OCI-LY7 (cell line): ENCODE data around the gene TBX15. TPM values are rescaled to one million over a fixed set of nuclear protein-coding genes. Genes with fewer than 3 reads are reported as not detected.

ENCODE experiments used
- BruUV-seq: library from RNA; stranded (reverse); fragments of 400-500 nt; replicated peaks from 2 replicates; lab custom pipeline; 2021; lab: Mats Ljungman, UMichigan
- CTCF ChIA-PET: fragments of 300-600 bp; sonication (Branson Sonifier 250); formaldehyde crosslinking; loops from one replicate; lab custom pipeline; 2022; ENCODE audit warnings: antibody characterized with exemption; ENCODE audit not compliant: unreplicated experiment; lab: Charles Lee
- POLR2A ChIA-PET: fragments of 300-600 bp; sonication (Branson Sonifier 250); formaldehyde crosslinking; loops from one replicate; lab custom pipeline; 2022; ENCODE audit warnings: antibody characterized with exemption; lab: Charles Lee
- DNase-seq: peaks from one replicate; pipeline ENCODE4 v3.0.0-alpha.2; 2015; ENCODE audit warnings: low spot score
- H2AFZ ChIP-seq: fragments of 200-600 bp; sonication (generic), shearing (Covaris generic); 2 replicates; pipeline ENCODE4 v1.6.1; 2014; ENCODE audit warnings: mild to moderate bottlenecking, antibody characterized with exemption, low read length, moderate library complexity
- H3K27ac ChIP-seq: fragments of 200-600 bp; sonication (generic); 2 replicates; pipeline ENCODE4 v1.5.1; 2014; ENCODE audit warnings: mixed run types, low read depth, mild to moderate bottlenecking, moderate library complexity, low read length, inconsistent platforms; ENCODE audit not compliant: poor library complexity, severe bottlenecking
- H3K36me3 ChIP-seq: fragments of 200-600 bp; sonication (generic); 2 replicates; pipeline ENCODE4 v1.6.1; 2014; ENCODE audit warnings: mild to moderate bottlenecking, antibody characterized with exemption, low read length, moderate library complexity, mixed read lengths; ENCODE audit not compliant: insufficient read depth
- H3K4me1 ChIP-seq: fragments of 200-600 bp; sonication (generic); 2 replicates; pipeline ENCODE4 v1.5.1; 2014; ENCODE audit warnings: mild to moderate bottlenecking, low read length; ENCODE audit not compliant: insufficient read depth, poor library complexity, severe bottlenecking
- H3K4me2 ChIP-seq: fragments of 200-600 bp; sonication (generic); 2 replicates; pipeline ENCODE4 v1.6.1; 2014; ENCODE audit warnings: mild to moderate bottlenecking, low read length
- H3K4me3 ChIP-seq: fragments of 200-600 bp; sonication (generic); 2 replicates; pipeline ENCODE4 v1.5.1; 2014; ENCODE audit warnings: mild to moderate bottlenecking, low read depth, low read length; ENCODE audit not compliant: poor library complexity, severe bottlenecking
- H3K79me2 ChIP-seq: fragments of 200-600 bp; sonication (generic); 2 replicates; pipeline ENCODE4 v1.6.1; 2016; ENCODE audit warnings: low read depth, mild to moderate bottlenecking, low read length, moderate library complexity, mixed read lengths; ENCODE audit not compliant: insufficient read depth
- H3K9me2 ChIP-seq: fragments of 200-600 bp; sonication (generic); 2 replicates; pipeline ENCODE4 v1.6.1; 2016; ENCODE audit warnings: mild to moderate bottlenecking, low read length, mixed read lengths; ENCODE audit not compliant: insufficient read depth
- H3K9me3 ChIP-seq: fragments of 200-600 bp; sonication (generic); 2 replicates; pipeline ENCODE4 v1.6.1; 2014; ENCODE audit warnings: mild to moderate bottlenecking, mixed run types, low read length, mixed read lengths
- H4K20me1 ChIP-seq: fragments of 200-600 bp; sonication (generic); 2 replicates; pipeline ENCODE4 v1.6.1; 2014; ENCODE audit warnings: mild to moderate bottlenecking, antibody characterized with exemption, low read length, moderate library complexity, mixed read lengths; ENCODE audit not compliant: insufficient read depth
- EZH2phosphoT487 ChIP-seq: fragments of 200-600 bp; sonication (generic); IDR thresholded peaks from 2 replicates; pipeline ENCODE4 v1.6.1; 2018; ENCODE audit warnings: low read depth, borderline replicate concordance, mild to moderate bottlenecking, mixed run types, antibody characterized with exemption, low read length, moderate library complexity, mixed read lengths
- intact Hi-C: fragments of 100-400 bp; cut with micrococcal nuclease; formaldehyde crosslinking; loops from one replicate; pipeline ENCODE4 v1.10.0; 2022; ENCODE audit not compliant: unreplicated experiment
- total RNA-seq, 2 experiments: library from RNA; depleted of rRNA in 1 of 2; stranded (reverse); fragments of >200 nt in 1 of 2; shearing (Covaris generic) in 1 of 2; gene quantifications; 2 replicates each; pipeline ENCODE4 v1.2.3, GENCODE V29; 2014 to 2022
- TF ChIP-seq, protein P1 (sequence below): fragments of 200-600 bp; sonication (generic); conservative IDR thresholded peaks from 2 replicates; pipeline ENCODE4 v1.5.1; 2014; ENCODE audit warnings: mild to moderate bottlenecking, antibody characterized with exemption, low read length, moderate library complexity, mixed read lengths

Gene TBX15
- total RNA-seq, 2 experiments from 2014 or later, result 0.22 TPM; not detected in 1

GRCh38 chr1:118928739-118929554 lies 59.2 kb downstream of the TBX15 start:
- Histone ChIP-seq H3K9me3 (no peaks in the 10 kb centered on the region), H2AFZ (no peak overlapping the region), H3K36me3 (no peaks in the 10 kb centered on the region), H4K20me1 (no peaks in the 10 kb centered on the region), H3K27ac (no peak overlapping the region), H3K9me2 (no peaks in the 10 kb centered on the region), H3K4me1 (no peaks in the 10 kb centered on the region), H3K79me2 (no peaks in the 10 kb centered on the region), H3K4me2 (no peak overlapping the region), H3K4me3 (no peak overlapping the region)
- ChIA-PET CTCF (no interaction called here), POLR2A (no interaction called here)
- no TSS peak for BruUV-seq
- DNase-seq, result peak; percentile 45
- intact Hi-C loops, result no loop called here
- no peak for TF ChIP-seq EZH2phosphoT487
- TF ChIP-seq, protein P1, sequence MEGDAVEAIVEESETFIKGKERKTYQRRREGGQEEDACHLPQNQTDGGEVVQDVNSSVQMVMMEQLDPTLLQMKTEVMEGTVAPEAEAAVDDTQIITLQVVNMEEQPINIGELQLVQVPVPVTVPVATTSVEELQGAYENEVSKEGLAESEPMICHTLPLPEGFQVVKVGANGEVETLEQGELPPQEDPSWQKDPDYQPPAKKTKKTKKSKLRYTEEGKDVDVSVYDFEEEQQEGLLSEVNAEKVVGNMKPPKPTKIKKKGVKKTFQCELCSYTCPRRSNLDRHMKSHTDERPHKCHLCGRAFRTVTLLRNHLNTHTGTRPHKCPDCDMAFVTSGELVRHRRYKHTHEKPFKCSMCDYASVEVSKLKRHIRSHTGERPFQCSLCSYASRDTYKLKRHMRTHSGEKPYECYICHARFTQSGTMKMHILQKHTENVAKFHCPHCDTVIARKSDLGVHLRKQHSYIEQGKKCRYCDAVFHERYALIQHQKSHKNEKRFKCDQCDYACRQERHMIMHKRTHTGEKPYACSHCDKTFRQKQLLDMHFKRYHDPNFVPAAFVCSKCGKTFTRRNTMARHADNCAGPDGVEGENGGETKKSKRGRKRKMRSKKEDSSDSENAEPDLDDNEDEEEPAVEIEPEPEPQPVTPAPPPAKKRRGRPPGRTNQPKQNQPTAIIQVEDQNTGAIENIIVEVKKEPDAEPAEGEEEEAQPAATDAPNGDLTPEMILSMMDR, result peak; percentile 32; the same call in 1 of the 2 replicates

DNA sequence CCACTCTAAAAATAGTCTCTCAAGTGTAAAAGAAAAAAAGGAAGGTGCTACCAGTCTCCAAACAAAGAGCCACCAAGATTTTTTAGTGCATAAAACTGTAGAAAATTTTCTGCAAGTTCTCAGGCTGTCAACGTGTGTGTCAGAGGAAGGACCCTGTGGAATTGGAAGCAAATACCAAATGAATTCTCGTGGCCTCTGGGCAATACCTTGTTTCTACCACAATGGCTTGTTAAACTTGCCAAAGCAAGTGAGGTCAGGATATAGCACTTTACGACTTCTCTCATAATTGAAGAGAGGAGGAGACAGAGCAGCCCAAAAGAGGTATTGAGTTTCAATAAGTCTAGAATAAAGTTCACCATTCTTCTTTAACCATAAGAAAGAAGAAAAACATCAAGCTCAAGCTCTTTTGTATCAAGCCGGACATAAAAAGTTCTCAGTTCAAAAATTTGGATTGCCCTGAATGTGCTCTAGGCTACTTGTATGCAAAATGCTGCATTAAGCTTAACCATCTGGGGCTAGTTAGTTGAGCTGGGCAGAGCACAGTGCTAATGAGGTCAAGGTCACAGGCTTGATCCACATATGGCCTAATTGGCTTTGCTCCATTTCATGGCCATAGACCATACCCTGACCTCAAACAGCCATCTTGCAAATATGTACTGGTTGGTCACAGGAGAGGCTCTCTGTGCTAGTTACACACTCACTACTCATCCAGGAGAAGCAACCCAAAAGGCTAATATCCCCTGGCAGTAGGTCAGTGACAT lies 60.5 kb downstream of the TBX15 start:
- POLR2A ChIA-PET, result interaction anchor here (0.6 kb wide), 1 partner anchor 119 kb away, joined by 5 read pairs; no protein-coding TSS in a partner anchor
- CTCF ChIA-PET, result no interaction called here
- TF ChIP-seq EZH2phosphoT487, result no peak
- TF ChIP-seq, protein P1, result no peak
- Histone ChIP-seq H2AFZ (no peak overlapping the region), H3K9me2 (no peaks in the 10 kb centered on the region), H3K27ac (no peak overlapping the region), H3K4me3 (no peak overlapping the region), H3K36me3 (no peaks in the 10 kb centered on the region), H4K20me1 (no peaks in the 10 kb centered on the region), H3K4me2 (no peak overlapping the region), H3K9me3 (no peaks in the 10 kb centered on the region), H3K79me2 (no peaks in the 10 kb centered on the region), H3K4me1 (no peaks in the 10 kb centered on the region)
- no peak for DNase-seq
- BruUV-seq, result no TSS peak
- intact Hi-C loops, result no loop called here
